GM18511 (cell line): ENCODE results near the gene KCNK10.

Source experiments
- ATAC-seq: cut with Tn5 transposase; IDR thresholded peaks from one replicate; pipeline ENCODE4 v1.9.1; 2021; ENCODE audit warnings: mild to moderate bottlenecking, moderate library complexity; ENCODE audit not compliant: unreplicated experiment

The KCNK10 gene

DNA sequence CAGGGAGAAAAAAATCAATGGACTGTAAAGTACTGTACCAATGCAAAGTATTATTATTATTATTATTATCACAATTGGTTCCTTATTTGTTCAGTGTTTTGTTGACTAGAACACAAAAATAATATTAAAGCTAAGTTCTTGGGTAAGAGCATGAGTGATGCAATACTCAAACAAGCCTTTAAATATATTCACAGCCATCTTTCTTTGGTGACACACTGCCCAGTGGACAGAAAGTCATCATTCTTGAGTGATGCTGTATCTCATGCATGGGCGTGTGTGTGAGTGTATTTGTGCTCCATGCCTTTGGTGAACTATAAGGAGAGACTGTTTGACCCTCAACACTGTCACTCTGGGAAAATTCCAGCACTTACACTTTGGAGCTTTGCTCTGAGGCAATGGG lies 93.6 kb downstream of the KCNK10 start:
- no peak for ATAC-seq

DNA sequence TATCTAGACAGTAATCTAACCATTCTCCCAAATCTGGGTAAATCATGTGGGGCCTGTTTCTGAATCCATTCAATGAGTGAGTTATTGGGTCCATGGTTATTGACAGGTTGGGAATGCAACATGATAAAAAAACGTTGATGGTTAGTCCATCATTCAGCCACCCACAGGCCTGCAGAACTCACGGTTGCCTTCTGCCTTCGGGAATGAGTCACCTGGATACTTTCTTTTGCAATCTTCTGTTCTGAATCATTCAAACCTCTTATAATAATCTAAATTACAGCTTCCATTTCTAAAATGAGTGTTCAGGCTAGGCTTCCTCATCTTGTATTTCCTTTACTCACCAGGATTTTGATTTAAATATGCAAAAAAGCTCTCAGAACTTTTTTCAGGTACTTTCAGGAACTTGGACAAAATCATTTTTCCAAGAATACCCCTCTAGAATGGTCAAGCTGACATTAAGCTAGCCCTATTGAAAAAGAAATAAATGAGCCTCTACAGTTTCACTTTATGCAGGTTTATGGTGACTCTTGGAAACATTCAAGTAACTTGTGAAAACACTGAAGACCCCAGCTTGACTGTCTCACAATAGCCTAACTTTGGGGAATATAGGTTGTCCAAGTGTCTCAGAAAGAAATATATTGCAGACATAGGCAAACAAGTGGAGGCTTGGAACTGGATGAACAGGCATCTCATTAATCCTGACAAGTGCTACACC lies 94.4 kb downstream of the KCNK10 start:
- ATAC-seq: no peak

GRCh38 chr14:88227693-88228092 lies 95.4 kb downstream of the KCNK10 start:
- ATAC-seq: no peak

DNA sequence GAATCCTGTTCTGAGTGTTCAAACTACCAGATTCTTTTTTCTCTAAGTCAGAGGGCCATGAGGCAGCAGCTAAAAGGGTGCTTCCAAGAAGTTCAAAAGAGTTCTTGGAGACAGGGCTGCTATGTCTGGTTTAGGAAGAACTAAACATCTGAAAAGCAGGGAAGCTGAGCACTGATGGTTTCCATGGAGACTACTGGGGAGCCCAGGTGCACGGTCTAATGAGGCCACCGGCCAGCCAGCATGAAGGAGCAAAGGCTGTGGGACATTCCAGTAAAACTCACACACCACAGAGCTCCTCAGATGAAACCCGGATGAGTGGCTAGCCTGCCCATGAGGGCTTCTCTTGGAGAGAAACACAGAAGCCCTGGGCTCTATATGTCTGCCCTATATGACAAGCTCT lies 97.3 kb downstream of the KCNK10 start:
- no peak for ATAC-seq

DNA sequence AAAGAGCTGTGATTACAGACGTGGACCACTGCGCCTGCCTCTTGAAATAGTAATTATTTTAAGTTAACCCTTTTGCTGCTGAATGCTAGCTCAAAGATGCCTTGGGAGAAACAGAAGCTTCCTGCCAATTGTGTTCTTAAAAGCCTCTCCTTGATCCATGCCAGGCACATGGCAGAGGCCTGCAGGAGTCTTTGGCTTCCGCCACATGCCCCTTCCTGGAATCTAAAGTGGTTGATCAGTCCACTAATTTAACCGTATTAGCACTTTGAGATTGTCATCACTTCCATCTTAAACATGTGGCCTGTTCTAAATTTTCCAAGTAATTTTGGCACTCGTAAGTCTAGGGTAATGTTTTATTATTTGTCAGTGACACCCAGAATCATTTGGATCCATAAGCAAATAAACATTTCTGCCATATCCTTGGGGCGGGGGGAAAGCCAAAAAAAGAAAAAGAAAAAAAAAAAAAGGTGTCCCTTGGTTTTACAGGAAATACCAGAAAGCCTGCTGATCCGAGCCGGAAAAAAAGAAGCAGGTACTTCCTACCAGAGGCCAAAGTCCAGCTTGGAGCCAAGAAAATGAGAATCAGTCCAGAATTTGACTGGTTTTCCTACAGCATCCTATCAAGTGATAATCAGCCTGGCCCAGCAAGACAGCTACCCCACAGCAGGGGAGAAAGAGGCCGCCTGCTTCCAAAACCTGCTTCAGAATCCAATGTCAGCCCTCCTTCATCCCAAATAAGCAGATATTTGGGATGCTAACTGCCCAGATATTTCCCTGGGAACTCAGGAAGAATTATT lies 104.8 kb downstream of the KCNK10 start:
- no peak for ATAC-seq

DNA sequence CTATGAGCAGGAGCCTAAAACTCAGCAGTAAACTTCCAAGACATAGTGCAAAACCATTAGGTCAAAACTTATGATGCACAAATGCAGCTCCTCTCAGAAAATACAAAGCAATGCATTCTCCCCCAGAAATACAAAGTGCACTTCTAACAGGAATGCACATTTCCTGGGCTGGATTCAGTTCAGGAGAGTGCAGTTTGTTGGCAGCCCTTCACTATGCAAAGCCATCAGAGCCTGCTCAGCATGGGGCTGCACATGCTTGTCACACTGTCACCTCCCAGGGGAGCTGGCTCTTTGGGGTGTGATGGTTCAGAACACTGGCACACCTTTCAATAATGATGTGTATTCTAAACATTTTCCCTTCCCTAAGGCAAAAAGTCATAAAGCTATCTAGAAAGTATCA lies 110.4 kb downstream of the KCNK10 start:
- ATAC-seq: no peak

GRCh38 chr14:88210426-88210825 lies 112.6 kb downstream of the KCNK10 start:
- ATAC-seq: no peak

DNA sequence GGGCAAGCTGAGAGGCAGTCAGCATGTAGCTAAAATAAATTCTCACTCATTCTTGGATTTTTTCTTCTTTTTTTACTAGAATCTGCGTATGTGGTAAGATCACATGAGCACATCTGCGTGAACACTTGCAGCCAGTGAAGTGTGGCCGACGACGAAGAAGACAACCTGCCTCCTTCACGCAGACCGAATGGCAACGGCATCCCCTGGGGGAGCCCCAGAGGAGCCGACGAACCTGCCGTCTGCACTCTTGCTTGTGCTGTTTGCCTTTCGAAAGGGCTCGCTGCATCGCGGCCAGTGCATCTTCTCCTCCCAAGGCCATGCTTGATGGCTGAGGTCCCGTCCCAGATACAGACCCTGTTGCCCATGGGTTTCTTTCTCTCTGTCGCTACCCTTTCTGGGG lies 113.8 kb downstream of the KCNK10 start:
- ATAC-seq: peak; percentile 56

GRCh38 chr14:88208858-88209257 lies 114.2 kb downstream of the KCNK10 start:
- peak; percentile 43 for ATAC-seq

GRCh38 chr14:88204221-88204620 lies 118.8 kb downstream of the KCNK10 start:
- no peak for ATAC-seq

GRCh38 chr14:88203291-88203690 lies 119.8 kb downstream of the KCNK10 start:
- ATAC-seq: no peak

DNA sequence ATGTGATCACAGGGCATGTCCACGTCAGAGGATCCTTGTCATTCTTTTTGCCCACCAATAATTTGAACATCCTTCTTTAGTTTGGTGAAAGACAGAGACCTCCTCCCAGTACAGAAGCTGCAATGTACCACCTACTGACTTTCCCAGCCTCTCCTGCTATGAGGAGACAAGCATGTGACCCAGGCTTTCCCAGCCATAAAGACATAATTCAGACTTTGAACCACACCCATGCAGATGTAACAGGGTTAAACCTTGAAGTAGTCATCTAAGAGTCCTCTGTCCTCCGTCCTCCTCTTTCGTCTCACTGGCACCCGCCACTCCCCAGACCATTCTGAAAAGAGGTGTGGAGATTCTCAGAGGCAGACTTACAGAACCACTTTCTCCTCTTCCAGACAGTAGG lies 120.8 kb downstream of the KCNK10 start:
- no peak for ATAC-seq

DNA sequence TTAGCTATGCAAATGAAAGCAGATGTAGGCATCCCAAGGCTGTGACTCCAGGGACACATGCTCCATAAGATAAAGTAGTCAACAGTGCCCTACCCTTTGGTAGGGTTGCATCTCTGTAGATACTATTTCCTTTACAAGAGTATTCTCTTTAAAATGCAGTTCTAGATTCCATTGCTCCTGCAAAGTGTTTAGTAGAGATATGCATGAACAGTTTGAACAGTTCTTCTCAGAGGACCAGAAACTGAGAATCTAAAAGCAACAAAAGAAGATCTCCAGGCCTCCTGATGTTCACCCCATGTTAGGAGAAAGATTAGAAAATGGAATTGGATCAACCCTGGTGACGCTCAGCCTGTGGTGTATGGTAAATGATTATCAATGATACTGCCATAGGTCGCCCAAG lies 121.2 kb downstream of the KCNK10 start:
- no peak for ATAC-seq

DNA sequence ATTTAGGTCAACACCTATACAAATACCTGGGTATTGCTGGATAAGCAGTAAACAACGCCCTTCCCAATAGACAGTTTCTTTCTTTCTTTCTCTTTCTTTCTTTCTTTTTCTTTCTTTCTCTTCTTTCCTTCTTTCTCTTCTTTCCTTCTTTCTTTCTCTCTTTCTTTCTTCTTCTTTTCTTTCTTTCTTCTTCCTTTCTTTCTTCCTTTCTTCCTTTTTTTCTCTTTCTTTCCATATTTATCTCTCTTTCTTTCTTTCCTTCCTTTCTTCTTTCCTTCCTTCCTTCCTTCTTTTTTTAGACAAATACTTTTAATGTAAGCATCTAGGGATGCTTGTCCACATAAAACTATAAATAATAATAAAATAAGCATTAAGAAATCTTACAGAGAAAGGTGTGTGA lies 123.2 kb downstream of the KCNK10 start:
- no peak for ATAC-seq

GRCh38 chr14:88198446-88198845 lies 124.6 kb downstream of the KCNK10 start:
- ATAC-seq: no peak

DNA sequence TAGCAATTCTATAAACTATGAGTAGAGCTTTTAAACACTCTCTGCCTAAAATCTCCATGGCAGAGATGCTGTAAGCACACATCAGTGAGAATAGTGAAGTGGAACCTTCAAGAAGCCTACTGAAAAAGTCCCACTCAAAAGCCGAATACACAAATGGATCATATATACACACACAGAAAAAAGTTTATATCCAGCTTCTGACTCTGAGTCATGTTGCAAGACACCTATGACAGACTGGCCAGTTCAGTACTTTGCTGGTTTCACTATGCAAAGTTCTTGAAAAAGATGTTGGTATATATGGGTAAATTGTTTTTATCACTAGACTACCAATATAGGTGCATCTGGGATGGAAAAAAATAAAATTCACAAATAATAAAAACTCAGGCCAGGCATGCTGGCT lies 126.1 kb downstream of the KCNK10 start:
- ATAC-seq: peak; percentile 83

- no peak for ATAC-seq
These were observed 126.8 kb downstream of the KCNK10 start for GRCh38 chr14:88196116-88196890.

DNA sequence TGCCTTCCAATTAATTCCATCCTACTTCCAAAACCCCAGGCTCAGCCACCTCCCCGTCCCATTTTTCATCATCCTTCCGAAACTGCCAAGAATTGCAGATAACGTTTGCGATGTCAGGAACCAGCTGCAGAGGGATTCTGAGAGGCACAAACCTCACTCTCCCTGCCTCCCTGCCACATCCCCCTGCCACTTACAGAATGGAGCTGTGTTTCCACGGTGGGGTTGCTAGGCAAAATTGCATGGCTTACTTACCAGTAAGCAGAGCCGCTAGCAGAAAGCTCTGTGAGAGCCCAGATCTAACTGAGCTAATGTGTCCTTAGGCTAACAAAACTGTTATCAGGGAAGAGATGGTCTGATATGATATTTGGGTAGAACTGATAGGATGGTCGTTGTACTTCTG lies 127.4 kb downstream of the KCNK10 start:
- ATAC-seq: no peak

GRCh38 chr14:88194531-88194930 lies 128.5 kb downstream of the KCNK10 start:
- no peak for ATAC-seq

GRCh38 chr14:88191605-88192004 lies 131.5 kb downstream of the KCNK10 start:
- no peak for ATAC-seq

DNA sequence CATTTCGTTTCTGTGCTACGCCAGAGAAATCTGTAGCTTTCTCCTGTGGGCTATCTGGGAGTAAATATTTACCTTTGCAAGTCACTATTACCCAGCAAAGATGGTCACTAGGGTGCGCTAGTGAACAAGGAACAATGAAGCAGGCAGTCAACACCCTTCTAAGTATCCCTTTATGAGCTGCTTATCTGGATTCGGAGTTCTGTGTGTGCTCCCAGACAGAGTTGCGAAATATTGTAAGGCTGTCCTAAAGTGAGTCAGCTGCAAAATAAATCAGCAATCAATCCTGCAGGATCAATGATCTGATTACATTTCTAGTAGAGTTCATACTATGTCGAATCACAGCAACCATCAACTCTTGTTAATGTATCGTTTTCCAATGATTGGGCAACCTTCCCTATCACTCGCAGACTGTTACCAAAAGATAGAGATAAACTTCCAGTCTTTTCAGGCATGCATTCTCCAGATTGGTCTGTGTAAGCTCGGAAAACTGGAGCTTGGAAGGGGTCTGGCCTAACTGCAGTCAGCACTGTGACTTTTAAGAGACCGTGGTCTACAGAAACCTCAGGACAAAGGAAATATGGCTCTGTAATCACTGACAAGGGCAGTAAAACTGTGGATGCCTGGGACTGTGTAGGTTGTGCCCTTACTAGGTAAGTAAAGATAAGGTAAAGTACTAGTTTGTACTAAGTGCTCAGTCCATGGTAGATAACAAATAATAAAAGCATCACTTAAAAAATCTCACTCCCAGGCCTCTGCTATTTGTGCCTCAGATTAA lies 133.5 kb downstream of the KCNK10 start:
- ATAC-seq: peak; percentile 89
